ENCODE data around the gene YJU2.
"Not testable (repeated sequence)": the region's sequence is repeated elsewhere in the genome, so short reads cannot be mapped to it uniquely, and the experiment has no call there.

The YJU2 gene

GRCh38 chr19:4217429-4218264 lies 29.2 kb upstream of the YJU2 start:
- no peak overlapping the region for H3K27ac ChIP-seq
- no peak for TF ChIP-seq CTCF (conservative IDR thresholded peaks at IDR 0.05)
- TF ChIP-seq ZFX (IDR thresholded peaks at IDR 0.05), result no peak

- not testable (repeated sequence) for H3K27ac ChIP-seq
Measured at GRCh38 chr19:4218523-4218922, 28.4 kb upstream of the YJU2 start.

GRCh38 chr19:4220188-4220587 lies 26.7 kb upstream of the YJU2 start:
- H3K27ac ChIP-seq, result no peak overlapping the region
- TF ChIP-seq CTCF (conservative IDR thresholded peaks at IDR 0.05) (no peak), ZFX (IDR thresholded peaks at IDR 0.05) (no peak)

- no peak overlapping the region for H3K27ac ChIP-seq
- no peak for TF ChIP-seq CTCF (conservative IDR thresholded peaks at IDR 0.05)
- TF ChIP-seq ZFX (IDR thresholded peaks at IDR 0.05), result no peak
Measured at GRCh38 chr19:4224470-4224869, 22.4 kb upstream of the YJU2 start.

- TF ChIP-seq ZFX (IDR thresholded peaks at IDR 0.05), result no peak
- TF ChIP-seq CTCF (conservative IDR thresholded peaks at IDR 0.05), result no peak
Measured at GRCh38 chr19:4225885-4226284, 21.0 kb upstream of the YJU2 start.

GRCh38 chr19:4227771-4228170 lies 19.1 kb upstream of the YJU2 start:
- no peak overlapping the region for H3K27ac ChIP-seq
- TF ChIP-seq ZFX (IDR thresholded peaks at IDR 0.05) (no peak), CTCF (conservative IDR thresholded peaks at IDR 0.05) (no peak)

More at GRCh38 chr19:4225885-4226284, 21.0 kb upstream of the YJU2 start:
- no peak overlapping the region for H3K27ac ChIP-seq

- TF ChIP-seq CTCF (conservative IDR thresholded peaks at IDR 0.05) (no peak), ZFX (IDR thresholded peaks at IDR 0.05) (no peak)
- H3K27ac ChIP-seq, result no peak overlapping the region
Measured at GRCh38 chr19:4228765-4229178, 18.1 kb upstream of the YJU2 start.
